GM12892 (cell line): ENCODE measurements around the gene SUN3.
"Not testable (repeated sequence)": the region's sequence is repeated elsewhere in the genome, so short reads cannot be mapped to it uniquely, and the experiment has no call there.

ENCODE experiments used
- POLR2AphosphoS5 ChIP-seq: IDR thresholded peaks from 2 replicates; pipeline ENCODE4 v1.6.1; 2011; ENCODE audit warnings: low read depth, low read length, control low read depth
- TAF1 ChIP-seq: IDR thresholded peaks from 2 replicates; pipeline ENCODE4 v1.6.1; 2011; ENCODE audit warnings: low read depth, mild to moderate bottlenecking, control low read depth, low read length, borderline replicate concordance

DNA sequence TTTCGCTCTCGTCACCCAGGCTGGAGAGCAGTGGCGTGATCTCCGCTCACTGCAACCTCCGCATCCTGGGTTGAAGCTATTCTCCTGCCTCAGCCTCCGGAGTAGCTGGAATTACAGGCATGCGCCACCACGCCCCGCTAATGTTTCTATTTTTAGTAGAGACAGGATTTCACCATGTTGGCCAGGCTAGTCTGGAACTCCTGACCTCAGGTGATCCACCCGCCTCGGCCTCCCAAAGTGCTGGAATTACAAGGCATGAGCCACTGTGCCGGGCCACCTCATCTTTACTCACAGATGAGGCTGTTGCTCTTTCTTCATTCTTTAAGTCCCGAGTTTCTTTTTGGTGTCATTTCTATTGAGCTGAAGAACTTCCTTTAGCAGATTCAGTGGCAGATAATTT is 28.7 kb downstream of the SUN3 start:
- TF ChIP-seq TAF1, POLR2AphosphoS5: not testable (repeated sequence)
